HPDE6-E6E7 (cell line): ENCODE data around the gene NOTCH4.

ENCODE experiments used
- DNase-seq: peaks from one replicate; pipeline ENCODE4 v3.0.0; 2011; ENCODE audit warnings: missing footprints; ENCODE audit errors: extremely low spot score

Gene NOTCH4

GRCh38 chr6:32166411-32167061, 57.3 kb downstream of the NOTCH4 start:
- no peak for DNase-seq

DNA sequence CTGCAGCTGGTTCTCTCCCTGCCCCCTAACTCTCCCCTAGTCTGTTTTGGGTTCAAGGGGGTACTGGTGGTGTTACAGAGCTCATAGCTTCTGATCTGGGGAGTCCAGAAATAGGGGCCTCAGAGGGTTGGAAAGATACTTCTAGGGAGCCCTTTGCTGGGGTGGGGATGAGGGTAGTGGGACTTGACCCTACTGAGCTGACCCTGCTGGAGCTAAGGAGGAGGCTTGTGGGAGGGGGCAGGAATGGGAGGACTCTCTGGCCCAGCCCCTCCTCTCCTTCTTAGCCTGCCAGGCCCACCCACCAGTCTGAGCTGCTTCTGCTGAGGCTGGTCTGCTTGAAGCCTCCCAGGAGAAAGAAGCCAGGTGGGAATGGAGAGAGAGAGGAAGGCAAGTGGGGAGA, 59.6 kb downstream of the NOTCH4 start, which contains the start of gene EGFL8:
TSS of gene EGFL8 (plus strand) at position 301 of the 400 bp plus-strand sequence. CDS start 1,571 bp downstream, outside the sequence.
- no peak for DNase-seq

- DNase-seq: no peak
These were observed 60.2 kb downstream of the NOTCH4 start for GRCh38 chr6:32163559-32164258.

DNA sequence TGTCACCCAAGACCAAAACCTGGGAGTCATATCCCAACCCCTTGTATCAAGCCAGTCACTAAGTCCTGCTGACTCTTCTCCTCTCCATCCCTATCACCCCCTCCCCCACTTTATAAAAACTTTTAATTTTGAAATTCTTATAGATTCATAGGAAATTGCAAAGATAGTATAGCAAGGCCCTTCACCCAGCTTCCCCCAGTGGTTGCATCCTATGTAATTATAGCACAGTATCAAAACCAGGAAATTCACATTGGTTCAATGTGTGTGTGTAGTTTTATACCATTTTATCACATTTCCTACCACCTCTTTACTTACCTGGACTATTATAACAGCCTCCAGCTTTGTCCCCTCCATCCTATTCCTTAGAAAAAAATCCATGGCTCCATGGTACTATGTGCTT, 65.8 kb downstream of the NOTCH4 start:
- no peak for DNase-seq

GRCh38 chr6:32156891-32157290, 67.0 kb downstream of the NOTCH4 start:
- no peak for DNase-seq

DNA sequence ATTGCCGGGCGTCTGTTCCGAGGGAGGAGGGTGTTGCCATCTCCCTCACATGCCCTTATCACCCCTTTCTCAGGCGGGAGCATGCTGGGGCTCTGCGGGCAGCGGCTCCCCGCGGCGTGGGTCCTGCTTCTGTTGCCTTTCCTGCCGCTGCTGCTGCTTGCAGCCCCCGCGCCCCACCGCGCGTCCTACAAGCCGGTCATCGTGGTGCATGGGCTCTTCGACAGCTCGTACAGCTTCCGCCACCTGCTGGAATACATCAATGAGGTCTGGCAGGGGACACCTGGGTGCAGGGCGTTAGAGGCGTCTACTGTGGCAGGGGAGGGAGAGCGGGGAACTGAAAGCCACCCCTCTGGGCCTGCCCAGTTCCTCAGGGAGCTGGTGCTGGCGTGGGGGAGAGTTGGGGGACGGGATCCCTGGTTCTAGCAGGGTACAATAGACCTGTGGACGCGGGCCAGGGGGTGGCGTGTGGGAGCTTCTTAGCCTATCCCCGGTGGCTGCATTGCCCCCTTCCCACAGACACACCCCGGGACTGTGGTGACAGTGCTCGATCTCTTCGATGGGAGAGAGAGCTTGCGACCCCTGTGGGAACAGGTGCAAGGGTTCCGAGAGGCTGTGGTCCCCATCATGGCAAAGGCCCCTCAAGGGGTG, 69.2 kb downstream of the NOTCH4 start:
- peak; percentile 82 for DNase-seq

GRCh38 chr6:32153564-32154513, 70.0 kb downstream of the NOTCH4 start, which contains the start of gene PPT2:
PPT2 (plus strand) TSS chr6:32154141; CDS start chr6:32154595, 454 bp downstream.
- peak; percentile 67 for DNase-seq

DNA sequence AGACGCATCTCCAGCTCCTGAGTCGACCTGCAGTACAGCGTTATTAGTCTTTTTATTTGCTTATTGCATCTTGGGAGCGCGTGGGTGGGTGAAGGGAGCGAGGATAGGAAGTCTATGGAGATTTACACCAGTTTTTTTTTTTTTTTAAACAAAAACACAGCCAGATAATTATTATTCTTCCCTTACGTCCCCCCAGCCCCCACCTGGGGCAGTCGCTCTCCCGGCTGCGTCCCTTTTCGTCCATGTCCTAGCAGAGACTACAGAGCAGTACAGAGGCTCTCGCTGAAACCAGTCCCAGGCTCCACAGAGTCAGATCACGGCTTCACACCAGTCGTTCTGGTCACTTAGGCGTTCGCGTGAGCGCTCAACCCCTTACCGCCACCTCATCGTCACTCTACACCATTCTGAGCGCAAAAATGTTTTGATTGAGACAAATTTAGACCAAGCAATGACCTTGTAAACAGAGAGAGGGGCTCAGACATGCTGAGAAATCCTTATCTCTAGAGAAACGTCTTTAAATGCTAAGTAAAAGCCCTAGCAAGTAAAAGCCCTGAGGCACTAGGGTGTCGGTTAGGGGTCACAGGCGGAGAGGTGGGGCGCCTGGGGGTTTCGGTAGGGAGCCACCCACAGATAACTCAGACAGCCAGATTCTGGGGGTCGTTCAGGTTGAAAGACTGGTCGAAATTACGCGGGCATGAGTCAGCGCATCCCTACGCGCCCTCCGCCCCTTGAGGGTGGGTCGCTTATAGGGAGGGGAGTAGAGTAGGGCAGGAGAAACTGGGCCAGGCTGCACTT, 70.9 kb downstream of the NOTCH4 start:
- DNase-seq: peak; percentile 40

GRCh38 chr6:32151863-32152768, 71.8 kb downstream of the NOTCH4 start, which contains the start of gene PRRT1:
PRRT1 (minus strand) TSS chr6:32151939; CDS start chr6:32151827, 112 bp downstream.
- DNase-seq: no peak

GRCh38 chr6:32151181-32151862, 72.5 kb downstream of the NOTCH4 start:
- no peak for DNase-seq

DNA sequence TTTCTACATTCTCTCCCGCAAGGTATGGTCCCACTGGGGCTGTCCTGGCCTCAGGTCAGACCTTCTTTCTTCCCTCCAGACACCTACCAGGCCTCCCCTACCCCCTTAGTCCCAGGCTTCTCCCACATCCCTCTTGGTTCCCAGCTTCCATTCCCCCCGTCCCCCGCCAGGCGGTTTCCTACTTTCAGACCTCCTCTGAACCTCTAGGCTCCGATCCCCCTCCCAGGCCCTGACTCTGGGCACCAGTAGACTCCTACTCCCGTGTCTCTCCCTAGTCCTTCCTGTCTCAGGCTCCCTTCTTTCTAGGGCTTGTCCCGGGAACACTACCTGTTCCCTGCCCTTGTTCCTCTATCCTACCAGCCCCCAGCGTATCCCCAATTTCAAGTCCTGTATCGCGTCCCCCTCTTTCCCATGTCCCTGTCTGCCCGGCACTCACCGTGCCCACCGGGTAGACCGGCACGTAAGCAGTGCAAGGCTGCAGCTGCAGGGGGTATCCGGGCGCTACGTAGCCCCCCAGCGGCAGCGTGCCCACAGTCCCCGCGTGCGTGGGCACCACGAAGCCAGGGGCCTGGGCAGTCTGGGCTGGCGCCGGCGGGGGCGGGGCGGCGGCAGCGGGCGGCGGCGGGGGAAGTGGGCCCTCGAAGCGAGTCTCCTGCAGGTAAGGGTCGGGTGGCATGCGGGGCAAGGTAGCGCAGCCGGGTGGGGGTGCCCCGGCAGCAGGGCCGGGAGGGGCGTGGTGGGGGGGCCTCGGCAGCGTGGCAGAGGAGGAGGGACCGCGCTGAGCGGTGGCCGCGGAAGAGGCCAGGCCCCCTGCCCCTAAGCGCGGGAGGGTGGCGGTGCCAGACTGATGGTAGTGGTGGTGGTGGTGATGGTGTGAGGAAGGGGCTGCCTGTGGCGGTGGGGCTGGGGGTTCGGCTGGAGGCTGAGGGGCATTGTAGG, 73.7 kb downstream of the NOTCH4 start:
- DNase-seq: no peak

DNA sequence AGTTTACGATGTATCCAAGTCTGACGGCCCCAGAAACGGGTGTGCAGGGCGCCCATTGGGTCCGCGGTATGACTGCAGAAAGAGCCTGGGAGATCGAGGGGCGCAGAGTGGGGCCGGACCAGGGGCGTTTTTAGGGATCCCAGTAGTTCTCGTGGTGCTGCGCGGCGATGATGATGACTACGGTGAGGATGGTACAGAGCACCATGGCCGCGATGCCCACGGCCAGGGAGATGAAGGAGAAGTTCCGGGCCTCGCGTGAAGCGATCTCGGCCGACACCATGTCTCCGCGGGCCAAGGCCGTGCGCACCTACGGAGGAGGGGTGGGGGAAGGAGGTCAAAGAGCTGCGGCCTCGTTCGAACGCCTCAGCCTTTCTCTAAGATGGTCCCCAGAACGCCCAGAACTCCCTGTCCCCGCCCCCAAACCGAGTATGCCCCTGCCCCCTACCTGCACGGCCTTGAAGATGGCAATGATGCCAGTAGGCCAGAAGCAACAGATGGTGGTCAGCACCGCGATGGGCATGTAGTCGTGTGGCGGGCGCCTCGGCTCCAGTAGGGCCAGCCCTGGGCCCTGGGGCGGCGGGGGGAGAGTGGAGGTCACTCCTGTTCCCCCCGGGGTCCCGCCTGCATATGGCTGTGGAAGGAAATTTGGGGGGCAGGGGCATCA, 74.6 kb downstream of the NOTCH4 start:
- DNase-seq: no peak

DNA sequence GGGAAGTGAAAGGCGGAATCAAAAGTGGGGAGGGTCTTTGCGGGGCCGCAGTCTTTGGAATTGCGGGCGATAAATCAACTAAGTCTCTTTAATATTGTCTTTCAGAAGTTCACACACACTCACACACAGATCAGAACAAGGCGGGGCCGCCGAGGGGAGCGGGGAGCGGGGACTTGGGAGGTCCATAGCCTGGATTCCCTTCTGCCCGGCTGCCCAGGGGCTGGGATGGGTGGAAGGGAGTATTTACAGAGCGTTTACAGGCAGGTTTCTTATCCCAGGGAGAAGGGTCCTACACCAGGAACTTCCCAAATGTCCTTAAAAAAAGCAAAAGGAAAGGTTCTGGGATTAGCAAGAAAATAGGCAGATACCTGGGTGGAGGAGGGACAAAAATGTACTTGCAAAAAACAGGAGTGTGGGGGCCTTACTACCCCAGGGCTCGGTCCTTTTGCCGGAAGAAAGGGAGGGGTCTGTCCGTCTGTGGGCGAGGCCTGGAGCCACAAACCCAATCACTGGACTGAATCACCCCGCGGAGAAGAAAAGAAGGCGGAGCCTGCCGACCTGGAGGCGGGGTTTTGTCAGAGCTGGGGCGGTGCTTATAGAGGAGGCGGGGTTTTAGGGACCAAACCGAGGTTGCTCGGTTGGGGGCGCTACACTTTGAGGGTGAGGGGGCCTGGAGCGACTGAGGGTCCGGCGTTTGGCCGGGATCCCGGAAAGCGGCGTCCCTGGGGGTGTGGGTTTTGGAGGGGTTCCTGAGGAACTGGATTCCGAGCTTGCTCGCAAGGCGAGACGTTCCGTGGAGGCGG, 75.4 kb downstream of the NOTCH4 start:
- no peak for DNase-seq

DNA sequence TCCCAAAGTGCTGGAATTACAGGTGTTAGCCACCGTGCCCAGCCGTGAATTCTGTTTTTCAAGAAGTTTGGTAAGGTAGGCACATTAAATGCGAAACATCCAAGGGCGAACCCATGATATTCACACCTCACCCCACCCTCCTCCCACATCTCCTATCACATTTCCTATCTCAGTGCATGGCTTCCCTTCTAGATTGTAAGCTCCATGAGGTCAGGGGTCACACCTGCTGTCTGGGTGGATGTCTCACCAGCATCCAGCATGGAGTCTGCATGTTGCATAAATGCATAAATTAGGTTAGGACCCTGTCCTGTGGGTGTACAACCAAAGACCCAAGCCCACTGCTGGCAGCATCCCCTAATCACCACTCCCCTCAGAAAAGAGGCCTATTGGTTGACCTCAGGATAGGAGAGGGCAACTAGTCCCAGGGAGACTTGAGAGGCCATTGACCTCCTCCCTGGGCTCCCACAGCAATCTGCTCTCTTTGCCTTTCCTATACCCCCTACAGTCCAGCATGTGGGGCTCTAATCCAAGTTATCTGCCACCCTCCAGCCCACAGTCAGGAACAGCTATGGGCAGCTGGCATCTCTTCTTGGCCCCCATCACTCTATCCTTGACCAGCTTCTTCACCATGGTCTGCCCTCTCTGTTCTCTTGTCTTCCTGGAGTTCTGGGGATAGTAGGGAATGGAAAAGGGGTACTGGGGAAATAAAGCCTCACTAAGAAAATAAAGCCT, 76.3 kb downstream of the NOTCH4 start:
- no peak for DNase-seq

- no peak for DNase-seq
These were observed 77.2 kb downstream of the NOTCH4 start for GRCh38 chr6:32146687-32147086.

GRCh38 chr6:32146287-32146686, 77.6 kb downstream of the NOTCH4 start:
- DNase-seq: no peak
